GM18873 (cell line): ENCODE results near the gene B3GNT3.

Source experiments
- ATAC-seq: cut with Tn5 transposase; IDR thresholded peaks from one replicate; pipeline ENCODE4 v1.9.1; 2021; ENCODE audit warnings: mild to moderate bottlenecking, moderate library complexity, moderate number of reproducible peaks; ENCODE audit not compliant: unreplicated experiment, low FRiP score

Gene B3GNT3, protein sequence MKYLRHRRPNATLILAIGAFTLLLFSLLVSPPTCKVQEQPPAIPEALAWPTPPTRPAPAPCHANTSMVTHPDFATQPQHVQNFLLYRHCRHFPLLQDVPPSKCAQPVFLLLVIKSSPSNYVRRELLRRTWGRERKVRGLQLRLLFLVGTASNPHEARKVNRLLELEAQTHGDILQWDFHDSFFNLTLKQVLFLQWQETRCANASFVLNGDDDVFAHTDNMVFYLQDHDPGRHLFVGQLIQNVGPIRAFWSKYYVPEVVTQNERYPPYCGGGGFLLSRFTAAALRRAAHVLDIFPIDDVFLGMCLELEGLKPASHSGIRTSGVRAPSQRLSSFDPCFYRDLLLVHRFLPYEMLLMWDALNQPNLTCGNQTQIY

DNA sequence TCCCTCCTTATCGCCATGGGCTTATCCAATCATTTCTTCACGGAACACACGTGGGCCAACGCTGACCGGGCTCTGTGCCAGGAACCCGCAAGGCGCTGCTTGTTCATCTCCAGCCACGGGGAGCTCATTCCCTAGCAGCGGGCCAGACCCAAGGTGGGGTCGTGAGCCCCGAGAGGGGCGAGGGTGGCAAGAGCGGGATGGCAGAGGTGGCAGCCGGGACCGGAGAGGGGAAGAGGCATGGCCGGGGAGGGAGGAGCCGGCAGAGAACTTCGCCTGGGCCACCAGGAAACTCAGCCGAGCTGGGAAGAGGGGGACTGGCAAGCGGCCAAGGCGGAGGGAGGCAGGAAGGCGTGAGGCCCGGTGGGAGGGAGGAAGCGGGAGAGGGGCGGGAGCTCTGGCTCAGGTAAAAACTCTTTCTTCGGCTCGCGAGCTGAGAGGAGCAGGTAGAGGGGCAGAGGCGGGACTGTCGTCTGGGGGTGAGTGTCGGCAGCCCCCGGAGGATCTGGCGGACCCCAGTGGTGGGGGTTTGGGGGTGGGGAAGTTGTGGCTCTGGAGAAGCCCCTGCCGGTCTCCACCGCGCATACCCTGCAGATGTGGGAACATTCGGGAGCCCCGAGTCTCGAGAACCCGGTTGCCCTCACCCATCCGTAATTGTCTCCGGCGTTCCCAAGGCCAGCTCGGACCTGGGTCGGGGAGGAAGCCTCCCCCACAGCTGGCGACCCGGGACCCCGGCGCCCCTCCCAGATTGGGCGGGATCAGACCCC lies at the start of gene B3GNT3:
B3GNT3 (plus strand) TSS at position 408 of the 764 bp plus-strand sequence. CDS start 12,670 bp downstream, outside the sequence.
- ATAC-seq: no peak

DNA sequence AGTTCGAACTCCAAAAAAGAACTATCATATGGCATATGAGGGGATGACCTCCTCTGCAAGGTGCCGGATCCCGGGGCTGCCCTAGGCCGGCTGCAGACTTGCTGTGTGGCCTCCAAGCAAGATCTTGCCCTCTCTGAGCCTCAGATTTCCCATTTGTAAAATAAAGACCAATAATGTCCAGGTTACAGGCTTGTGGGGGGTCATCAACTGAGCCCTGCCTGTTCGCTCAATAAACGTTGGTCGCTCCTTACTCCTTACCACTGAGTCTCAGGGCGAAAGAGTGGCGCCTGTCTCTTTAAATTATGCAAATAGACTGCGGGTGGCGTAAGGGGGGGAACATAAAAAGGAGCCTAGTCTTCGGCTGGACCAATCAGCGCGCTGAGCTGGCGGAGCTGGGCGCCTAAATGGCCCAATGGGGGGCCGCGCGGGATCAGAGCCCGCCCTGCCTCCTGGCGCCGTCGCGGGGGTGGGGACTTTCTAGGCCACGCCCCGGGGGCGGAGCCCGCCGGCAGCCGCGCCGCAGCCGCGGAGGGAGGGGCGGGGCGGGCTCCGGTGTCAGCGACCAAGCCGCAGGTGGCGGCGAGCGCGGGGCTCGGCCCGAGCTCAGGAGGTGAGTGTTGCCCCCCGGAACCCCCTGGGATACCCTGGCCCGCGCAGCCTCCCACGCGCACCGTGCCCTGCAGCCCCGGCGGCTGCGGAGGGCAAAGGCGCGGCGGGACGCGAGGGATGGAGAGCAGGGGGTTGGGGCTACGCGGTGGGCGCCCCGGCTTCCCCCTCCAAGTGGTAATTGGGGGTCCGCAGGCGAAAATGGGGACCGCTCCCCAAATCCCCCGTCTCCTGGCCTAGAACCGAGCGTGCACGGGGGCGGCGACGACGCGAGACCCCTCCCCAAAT lies 47.5 kb upstream of the B3GNT3 start:
- peak; percentile 56 for ATAC-seq

DNA sequence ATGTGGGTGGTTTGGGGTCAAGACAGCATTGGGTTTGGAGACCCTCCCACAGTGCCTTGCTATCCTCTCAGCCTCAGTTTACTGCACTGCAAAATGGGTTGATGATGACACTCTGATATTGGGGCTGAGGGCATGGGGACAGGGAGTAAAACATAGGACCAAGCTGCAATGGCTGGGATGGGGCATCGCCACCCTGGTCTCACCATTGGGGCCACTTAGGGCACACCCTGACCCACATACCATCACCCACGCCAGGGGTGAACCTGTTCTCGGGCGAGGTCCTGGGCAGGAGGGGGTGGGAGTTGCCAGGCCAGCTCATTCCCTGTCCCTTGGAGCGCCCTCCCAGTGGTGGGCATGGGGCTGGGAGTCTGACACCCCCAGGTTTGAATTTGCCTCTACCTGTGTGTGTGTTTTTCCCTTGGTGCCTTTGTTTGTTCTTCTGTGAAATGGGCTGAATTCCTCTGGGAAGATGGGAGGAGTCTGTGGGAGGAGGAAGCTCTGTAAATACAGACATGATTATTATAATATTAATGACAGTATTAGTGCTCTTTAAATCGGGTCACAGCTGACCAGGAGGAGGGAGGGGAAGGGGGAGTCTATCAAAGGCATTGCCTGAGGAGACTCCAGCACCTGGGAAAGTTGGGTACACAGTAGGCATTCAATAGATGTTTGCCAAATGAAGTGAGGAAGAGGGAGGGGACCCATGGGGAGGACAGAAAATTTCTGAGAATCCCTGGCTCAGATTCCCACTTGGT lies 45.9 kb upstream of the B3GNT3 start:
- ATAC-seq: no peak

DNA sequence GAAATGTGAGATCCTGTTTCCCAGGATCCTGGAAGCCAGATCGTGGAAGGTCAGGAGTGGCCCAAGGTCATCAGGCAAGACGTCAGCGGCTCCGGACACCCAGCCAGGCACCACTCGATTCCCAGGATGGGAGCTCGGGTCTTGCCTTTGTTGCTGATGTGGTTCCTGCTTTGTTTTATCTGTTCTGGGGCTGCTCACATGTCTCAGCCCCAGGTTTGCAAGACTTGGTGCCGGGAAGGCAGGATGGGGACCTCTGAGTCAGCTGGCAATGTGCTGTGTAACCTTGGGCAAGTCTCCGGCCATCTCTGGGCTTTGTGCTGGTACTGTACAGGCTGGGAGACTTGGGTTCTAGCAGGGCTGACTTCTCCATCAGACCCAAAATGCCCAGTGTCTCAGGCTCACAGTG lies 45.0 kb upstream of the B3GNT3 start:
- no peak for ATAC-seq

DNA sequence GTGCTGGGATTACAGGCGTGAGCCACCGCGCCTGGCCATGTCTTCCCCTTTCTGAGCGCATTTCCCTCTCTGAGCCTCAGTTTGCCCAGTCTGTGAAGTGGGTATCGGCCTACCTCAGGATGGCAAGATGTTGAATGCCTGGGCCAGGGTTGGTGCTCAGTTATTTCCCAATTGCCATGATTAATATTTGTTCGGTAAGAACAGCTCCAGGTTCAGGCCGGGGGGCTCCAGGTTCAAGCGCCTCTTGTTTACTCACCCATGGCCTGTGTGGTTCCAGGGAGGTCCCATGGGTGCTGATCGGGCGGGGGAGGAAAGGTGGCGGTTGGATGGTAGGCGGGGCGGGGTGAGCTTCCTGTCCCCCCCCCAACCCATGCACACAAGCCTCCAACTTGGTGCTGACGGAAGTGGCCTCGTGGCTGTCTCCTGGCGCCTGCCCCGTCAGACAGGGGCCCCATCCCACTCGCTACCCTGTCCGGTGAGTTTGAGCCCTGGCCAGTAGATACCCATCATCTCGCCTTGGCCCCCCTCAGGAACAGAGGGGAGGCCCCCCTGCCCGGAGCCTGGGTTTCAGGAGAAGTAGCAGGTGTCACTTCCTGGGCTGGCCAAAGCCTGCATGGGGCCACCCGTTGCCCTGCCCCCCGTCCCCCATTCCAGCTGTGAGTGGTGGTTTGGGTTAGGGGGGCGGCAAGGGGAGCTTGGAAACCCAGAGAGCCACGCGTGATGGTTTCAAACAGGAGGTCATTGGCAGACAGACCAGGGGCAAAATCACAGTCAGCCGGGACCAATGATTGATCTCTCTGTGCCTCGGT lies 43.6 kb upstream of the B3GNT3 start, which contains the start of gene FCHO1:
FCHO1 (plus strand) TSS at position 375 of the 809 bp plus-strand sequence. CDS start 3,688 bp downstream, outside the sequence.
- ATAC-seq: no peak

DNA sequence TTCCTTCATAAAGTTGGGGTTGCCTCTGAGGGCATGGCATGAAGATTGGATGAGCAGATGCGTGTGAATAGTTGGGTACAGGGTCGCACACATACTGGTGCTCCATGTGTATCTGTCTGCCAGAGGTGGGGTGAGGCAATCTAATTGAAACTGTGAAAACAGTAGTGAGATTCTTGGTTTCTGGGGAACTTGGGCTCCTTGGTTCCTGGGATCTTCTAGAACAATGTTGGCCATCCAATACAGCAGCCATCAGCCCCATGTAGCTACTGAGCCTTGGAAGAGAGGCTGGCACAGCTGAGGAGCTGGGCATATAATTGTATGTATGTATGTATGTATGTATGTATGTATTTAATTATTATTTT lies 43.0 kb upstream of the B3GNT3 start:
- no peak for ATAC-seq

DNA sequence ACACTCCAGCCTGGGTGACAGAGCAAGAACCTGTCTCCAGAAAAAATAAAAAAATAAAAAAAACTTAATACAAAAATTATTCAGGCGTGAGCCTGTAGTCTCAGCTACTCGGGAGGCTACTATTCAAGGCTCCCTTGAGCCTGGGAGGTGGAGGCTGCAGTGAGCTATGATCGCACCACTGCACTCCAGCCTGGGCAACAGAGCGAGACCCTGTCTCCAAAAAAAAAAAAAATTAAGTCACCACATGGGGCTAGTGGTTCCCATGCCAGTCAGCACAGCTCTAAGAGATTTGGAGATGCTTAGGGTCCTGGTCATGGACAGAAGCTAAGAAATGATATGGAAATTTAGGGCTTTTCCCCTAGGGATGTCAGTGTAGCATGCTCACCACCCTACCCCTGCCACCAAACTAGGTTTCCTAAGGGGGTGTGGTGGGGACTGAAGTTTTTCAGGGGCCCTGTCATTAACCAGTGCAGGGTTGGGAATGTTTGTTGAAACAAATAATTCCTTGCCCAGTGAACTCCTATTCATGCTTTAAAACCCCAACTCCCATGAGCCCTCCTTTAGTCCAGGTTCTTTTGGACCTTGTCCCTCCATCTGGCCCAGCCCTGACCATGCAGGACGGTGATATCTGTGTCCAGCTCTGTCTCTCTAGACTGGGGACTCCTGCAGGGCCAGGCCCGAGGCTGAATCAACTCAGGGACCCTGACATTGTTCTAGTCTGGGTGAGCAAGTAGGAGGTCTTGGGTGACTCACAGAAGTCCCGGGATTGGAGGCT lies 41.9 kb upstream of the B3GNT3 start:
- ATAC-seq: no peak

DNA sequence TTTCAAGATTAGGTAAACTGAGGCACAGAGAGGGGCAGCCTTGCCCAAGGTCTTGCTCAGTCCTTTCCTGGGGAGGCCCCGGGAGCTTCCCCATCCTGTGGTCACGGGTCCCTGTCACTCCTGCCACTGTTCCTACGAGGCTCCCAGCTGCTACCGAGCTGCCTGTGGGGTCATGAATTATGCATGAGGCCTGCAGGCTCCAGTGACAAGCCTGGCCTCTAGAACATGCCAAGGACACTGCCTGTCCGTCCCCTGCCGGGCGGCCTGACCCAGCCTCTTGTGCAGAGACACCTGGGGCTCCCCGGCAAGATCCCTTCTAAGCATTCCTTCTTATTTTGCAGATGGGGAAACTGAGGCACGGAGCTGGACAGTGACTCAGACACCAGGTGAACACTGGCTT lies 41.0 kb upstream of the B3GNT3 start:
- no peak for ATAC-seq

DNA sequence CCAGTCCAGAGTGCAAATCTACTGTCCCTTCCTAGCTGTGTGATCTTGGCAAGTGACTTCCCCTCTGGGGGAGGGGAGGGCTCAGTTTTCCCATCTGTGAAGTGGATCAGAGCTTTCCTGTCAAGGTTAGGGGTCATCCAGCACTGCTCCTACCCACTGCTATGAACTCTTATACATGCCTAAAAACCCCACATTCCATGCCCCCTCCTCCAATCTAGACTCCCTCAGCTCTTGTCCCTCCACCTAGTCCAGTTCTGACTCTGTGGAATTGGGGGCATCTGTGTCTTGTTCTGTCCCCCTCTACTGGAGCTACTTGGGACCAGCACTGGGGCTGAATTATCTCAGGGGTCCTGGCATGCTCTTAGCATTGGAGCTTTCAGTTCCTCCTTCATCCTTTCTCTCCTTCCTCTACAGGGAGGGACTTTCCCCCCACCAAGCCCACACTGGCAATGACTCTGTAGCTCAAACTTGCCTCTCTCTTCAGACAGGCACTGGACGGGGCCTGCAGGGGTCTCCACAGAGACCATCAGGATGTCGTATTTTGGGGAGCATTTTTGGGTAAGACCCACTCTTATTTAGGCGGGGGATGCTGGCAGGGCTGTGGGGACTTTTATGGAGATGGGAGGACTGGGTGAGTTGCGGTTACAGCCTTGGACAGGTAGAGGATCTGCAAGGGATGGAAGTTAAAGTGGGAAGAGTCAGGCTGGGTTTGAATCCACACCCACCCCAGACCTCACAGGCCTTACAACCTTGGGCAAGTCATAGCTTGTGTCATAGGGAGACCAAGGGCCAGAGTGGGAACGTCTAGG lies 40.1 kb upstream of the B3GNT3 start:
- peak; percentile 41 for ATAC-seq

DNA sequence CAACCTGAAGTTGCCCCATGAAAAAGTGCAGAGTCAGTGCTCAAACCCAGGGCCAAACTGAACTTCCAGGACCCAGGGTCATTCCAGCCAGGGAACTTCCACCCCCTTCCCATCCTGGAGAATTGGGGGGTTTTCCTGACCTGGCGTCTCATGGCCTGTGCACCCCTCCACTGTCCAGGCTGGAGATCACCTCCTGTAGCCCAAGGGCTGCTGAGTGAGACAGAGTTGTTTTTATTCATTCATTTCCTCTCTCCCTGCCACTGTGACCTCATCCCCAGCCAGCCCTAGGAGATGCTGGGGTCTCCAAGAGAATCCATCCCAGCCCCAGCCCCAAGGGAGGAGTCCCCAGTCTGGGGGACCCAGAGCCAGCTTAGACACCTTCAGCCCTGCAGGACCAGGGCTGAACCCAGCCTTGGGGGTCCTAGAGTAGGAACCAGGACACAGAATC lies 39.5 kb upstream of the B3GNT3 start:
- ATAC-seq: no peak

DNA sequence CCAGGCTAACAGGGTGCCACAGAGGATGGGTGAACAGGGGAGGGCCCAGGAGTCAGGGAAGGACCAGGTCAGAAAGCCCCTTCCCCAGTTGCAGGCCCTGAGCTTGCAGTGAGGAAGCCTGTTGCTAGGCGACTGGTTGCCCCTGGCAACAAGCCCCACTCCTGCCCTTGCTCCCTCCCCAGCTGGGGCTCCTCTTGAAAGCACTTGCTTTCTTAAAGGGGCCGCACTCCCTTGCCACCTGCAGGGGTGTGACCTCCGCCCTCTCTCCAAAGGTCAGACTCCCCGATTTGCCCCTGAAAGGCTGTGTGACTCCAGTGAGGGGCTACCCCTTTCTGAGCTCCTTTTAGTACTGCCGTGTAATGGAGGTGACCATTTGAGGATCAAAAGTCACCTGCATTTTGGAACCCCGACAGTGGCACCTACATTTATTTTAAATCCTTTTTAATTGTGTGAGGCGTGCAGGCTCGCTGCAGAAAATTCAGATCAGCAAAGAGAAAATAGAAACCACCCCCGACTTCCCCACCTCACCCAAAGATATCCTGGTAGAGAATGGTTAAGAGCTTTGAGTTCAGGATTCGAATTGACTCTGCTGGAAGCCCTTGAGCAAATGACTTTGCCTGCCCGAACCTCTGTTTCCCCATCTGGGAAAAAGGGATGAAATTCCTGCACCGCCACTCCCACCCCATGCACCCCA lies 38.8 kb upstream of the B3GNT3 start:
- ATAC-seq: no peak

DNA sequence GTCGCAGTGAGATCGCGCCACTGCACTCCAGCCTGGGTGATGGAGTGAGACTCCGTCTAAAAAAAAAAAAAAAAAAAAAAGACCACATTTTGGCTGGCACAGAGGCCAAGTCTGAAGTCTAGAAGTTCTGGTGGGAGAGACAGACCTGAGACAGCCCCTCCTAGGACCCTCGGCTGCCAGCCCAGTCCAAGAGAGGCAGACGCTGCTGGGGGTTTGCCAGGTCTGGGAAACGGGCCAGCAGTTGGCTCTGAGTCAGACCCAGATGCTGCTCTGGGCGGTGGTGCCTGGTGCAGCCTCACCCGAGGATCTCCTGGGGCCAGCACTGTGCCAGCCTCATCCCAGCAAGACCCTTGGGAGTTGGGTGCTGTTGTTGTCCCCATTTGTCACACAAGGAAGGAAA lies 37.8 kb upstream of the B3GNT3 start:
- ATAC-seq: no peak

DNA sequence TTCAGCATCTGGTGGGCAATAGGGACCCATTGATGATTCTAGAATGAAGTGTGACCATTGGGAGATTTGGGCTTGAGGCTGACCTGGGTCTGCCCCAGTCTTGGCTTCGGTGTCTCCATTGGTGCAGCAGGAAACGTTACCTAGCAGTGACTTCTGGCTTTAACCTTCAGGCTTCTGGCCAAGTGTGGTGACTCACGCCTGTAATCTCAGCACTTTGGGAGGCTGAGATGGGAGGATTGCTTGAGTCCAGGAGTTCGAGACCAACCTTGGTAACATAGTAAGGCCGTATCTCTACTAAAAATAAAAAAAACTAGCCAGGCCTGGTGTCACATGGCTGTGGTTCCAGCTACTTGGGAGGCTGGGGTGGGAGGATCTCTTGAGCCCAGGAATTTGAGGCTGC lies 36.4 kb upstream of the B3GNT3 start:
- ATAC-seq: no peak

DNA sequence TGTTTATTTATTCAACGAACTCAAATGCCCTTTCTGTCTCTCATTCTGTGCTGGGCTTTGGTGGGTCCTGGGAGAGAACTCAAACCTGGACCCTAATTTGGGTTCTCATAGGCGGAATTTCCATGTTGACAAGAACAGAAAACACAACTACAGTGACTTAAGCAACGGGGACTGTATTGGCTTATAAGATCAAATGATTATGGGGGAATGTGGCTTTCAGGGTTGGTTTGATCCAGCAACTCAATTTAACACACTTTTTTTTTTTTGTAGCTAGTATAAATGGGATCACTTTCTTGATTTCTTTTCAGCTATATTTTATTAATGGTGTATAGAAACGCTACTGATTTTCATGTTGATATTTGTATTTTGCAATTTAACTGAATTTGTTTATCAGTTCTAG lies 33.8 kb upstream of the B3GNT3 start:
- ATAC-seq: no peak

DNA sequence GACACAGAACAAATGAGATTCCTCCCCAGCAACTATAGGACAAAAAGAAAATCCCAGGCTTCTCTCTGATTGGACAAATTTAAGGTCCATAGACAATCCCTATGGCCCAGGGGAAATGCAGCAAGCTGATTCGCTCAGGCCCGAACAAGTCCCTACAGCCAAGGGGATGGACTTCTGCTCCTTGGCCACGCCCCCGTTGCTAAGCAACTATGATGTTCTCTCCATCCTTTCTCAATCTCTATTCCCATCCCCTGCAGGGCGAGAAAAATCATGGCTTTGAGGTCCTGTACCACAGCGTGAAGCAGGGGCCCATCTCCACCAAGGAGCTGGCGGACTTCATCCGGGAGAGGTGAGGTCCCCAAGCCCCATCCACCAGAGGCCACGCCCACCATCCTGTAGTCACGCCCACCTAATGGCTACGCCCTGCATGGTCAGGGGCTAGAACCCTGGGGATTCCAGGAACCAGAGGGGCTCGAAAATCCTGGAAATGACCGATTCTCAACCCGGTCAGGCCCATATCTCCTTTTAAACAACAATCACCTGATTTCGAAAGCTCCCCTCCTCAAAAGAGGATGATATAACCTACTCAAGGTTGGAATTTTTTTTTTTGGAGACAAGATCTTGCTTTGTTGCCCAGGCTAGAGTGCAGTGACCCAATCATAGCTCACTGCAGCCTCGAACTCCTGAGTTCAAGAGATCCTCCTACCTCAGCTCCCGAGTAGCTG lies 32.3 kb upstream of the B3GNT3 start:
- no peak for ATAC-seq

DNA sequence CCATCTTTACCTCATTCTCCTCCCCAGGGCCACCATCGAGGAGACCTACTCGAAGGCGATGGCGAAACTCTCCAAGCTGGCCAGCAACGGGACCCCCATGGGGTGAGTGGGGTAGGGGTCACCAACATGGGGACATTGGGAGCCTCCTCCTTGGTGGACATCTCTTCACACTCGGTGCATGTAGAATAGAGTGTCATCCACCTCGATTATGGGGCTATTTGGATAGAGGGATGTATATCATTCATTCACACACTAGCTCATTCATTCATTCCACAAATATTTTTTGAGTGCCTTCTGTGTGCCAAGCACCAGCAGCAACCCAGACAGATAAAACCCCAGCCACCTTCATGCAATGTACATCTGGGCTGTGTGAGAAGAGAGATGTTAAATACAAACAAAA lies 30.6 kb upstream of the B3GNT3 start:
- no peak for ATAC-seq
